ENCODE results near the gene DCUN1D2.

GRCh38 chr13:113431171-113431570, 59.3 kb downstream of the DCUN1D2 start:
- TF ChIP-seq CTCF (IDR thresholded peaks at IDR 0.05; ENCODE audit: low read depth, low read length, poor library complexity, severe bottlenecking) (no peak), EZH2phosphoT487 (IDR thresholded peaks at IDR 0.05; ENCODE audit: borderline replicate concordance, low read length) (no peak)
